Fibroblast of skin of right biceps (primary cell): ENCODE data around the gene RPTOR.

Experiments used
- DNase-seq: peaks from one replicate; pipeline ENCODE4 v3.0.0-alpha.2; 2013

RPTOR gene

GRCh38 chr17:80822021-80822699, 277.5 kb downstream of the RPTOR start:
- DNase-seq: no peak

- no peak for DNase-seq
Measured at GRCh38 chr17:80822700-80823410, 278.2 kb downstream of the RPTOR start.

GRCh38 chr17:80824549-80825470, 280.2 kb downstream of the RPTOR start:
- DNase-seq: no peak

- DNase-seq: no peak
Measured at GRCh38 chr17:80825471-80826345, 281.1 kb downstream of the RPTOR start.

- DNase-seq: no peak
Measured at GRCh38 chr17:80826346-80826954, 281.8 kb downstream of the RPTOR start.

- DNase-seq: peak; percentile 95
Measured at GRCh38 chr17:80826955-80827645, 282.5 kb downstream of the RPTOR start.

- peak; percentile 14 for DNase-seq
Measured at GRCh38 chr17:80827646-80828643, 283.3 kb downstream of the RPTOR start.

- no peak for DNase-seq
Measured at GRCh38 chr17:80829166-80829813, 284.7 kb downstream of the RPTOR start.

- no peak for DNase-seq
Measured at GRCh38 chr17:80830020-80830780, 285.6 kb downstream of the RPTOR start.

GRCh38 chr17:80831491-80831890, 286.9 kb downstream of the RPTOR start:
- no peak for DNase-seq

- DNase-seq: peak; percentile 79
Measured at GRCh38 chr17:80832266-80832676, 287.6 kb downstream of the RPTOR start.

GRCh38 chr17:80832888-80833583, 288.4 kb downstream of the RPTOR start:
- peak; percentile 99 for DNase-seq

GRCh38 chr17:80833952-80834892, 289.6 kb downstream of the RPTOR start:
- DNase-seq: peak; percentile 83

GRCh38 chr17:80834893-80835275, 290.2 kb downstream of the RPTOR start:
- no peak for DNase-seq

GRCh38 chr17:80835816-80836657, 291.4 kb downstream of the RPTOR start:
- DNase-seq: no peak

GRCh38 chr17:80836658-80836965, 292.0 kb downstream of the RPTOR start:
- DNase-seq: no peak
